T-cell (primary cell): ENCODE results near the gene PRDM11. TPM values are rescaled to one million over a fixed set of nuclear protein-coding genes. Genes with fewer than 3 reads are reported as not detected.

Experiments used
- ATAC-seq, 4 experiments: fragments of 200-7000 bp in 3 of 4; fragments of 150-1000 bp in 1 of 4; cut with Tn5 transposase; replicated peaks in 1 of 4; 1 replicate in 3 of 4; 2 replicates in 1 of 4; pipeline ENCODE4 v1.10.0; 2021; ENCODE audit warnings: moderate library complexity in 3 of 4, mild to moderate bottlenecking in 2 of 4, moderate number of reproducible peaks in 1 of 4
- CTCF ChIA-PET, 2 donors: fragments of 300-600 bp; sonication (Branson Sonifier 250); formaldehyde crosslinking; loops; one replicate each; lab custom pipeline; 2022; ENCODE audit warnings: antibody characterized with exemption in 2 of 2; lab: Charles Lee
- POLR2A ChIA-PET, 2 donors: fragments of 300-600 bp; sonication (Branson Sonifier 250); formaldehyde crosslinking; loops; one replicate each; lab custom pipeline; 2022; ENCODE audit warnings: antibody characterized with exemption in 2 of 2; lab: Charles Lee
- DNase-seq, 35 experiments: peaks; one replicate each; pipeline versions ENCODE4 v3.0.0 to v3.0.0-alpha.2; 2013 to 2023
- H3K27ac ChIP-seq: one replicate; pipeline ENCODE4 v1.5.1; 2013; ENCODE audit warnings: low read length
- H3K27me3 ChIP-seq, 2 experiments: replicated peaks in 1 of 2; 1 replicate in 1 of 2; 2 replicates in 1 of 2; pipeline versions ENCODE4 v1.6.1 to v1.7.0; 2013; ENCODE audit warnings: low read length in 1 of 2, mixed read lengths in 1 of 2; ENCODE audit not compliant: control insufficient read depth in 2 of 2, insufficient read depth in 2 of 2; ENCODE audit errors: extremely low read depth in 1 of 2
- H3K36me3 ChIP-seq, 2 donors: 1 replicate in 1 of 2; 2 replicates in 1 of 2; pipeline versions ENCODE4 v1.6.1 to v1.7.0; 2013; ENCODE audit warnings: low read length in 1 of 2; ENCODE audit not compliant: control insufficient read depth in 2 of 2, insufficient read depth in 1 of 2; ENCODE audit errors: extremely low read depth in 1 of 2
- H3K4me1 ChIP-seq, 2 experiments: 1 replicate in 1 of 2; 2 replicates in 1 of 2; pipeline versions ENCODE4 v1.6.1 to v1.7.0; 2013; ENCODE audit warnings: low read length in 2 of 2, mixed read lengths in 1 of 2; ENCODE audit not compliant: insufficient read depth in 2 of 2, control insufficient read depth in 1 of 2; ENCODE audit errors: extremely low read depth in 1 of 2
- H3K4me3 ChIP-seq, 2 donors: 1 replicate in 1 of 2; 2 replicates in 1 of 2; pipeline versions ENCODE4 v1.5.1 to v1.7.0; 2013; ENCODE audit warnings: mild to moderate bottlenecking in 2 of 2, low read length in 1 of 2, moderate library complexity in 1 of 2; ENCODE audit not compliant: control insufficient read depth in 1 of 2; ENCODE audit errors: extremely low read depth in 1 of 2
- H3K9me3 ChIP-seq: 2 replicates; pipeline ENCODE4 v1.7.0; 2013
- H3K27ac Mint-ChIP-seq, 2 donors: one replicate each; pipeline ENCODE4 v1.8.0; 2020 to 2021; ENCODE audit warnings: mild to moderate bottlenecking in 2 of 2, mixed read lengths in 2 of 2
- H3K27me3 Mint-ChIP-seq, 2 donors: one replicate each; pipeline ENCODE4 v1.8.0; 2021 to 2022; ENCODE audit warnings: mixed read lengths in 2 of 2
- H3K36me3 Mint-ChIP-seq: one replicate; pipeline ENCODE4 v1.8.0; 2021; ENCODE audit warnings: mixed read lengths
- H3K4me1 Mint-ChIP-seq, 3 donors: one replicate each; pipeline ENCODE4 v1.8.0; 2020 to 2022; ENCODE audit warnings: mixed read lengths in 3 of 3, mild to moderate bottlenecking in 1 of 3
- H3K4me3 Mint-ChIP-seq, 3 donors: one replicate each; pipeline ENCODE4 v1.8.0; 2020 to 2022; ENCODE audit warnings: mild to moderate bottlenecking in 3 of 3, mixed read lengths in 3 of 3, moderate library complexity in 3 of 3
- H3K9me3 Mint-ChIP-seq, 3 donors: one replicate each; pipeline ENCODE4 v1.8.0; 2020 to 2022; ENCODE audit warnings: mixed read lengths in 3 of 3
- WGBS: methylation state at CpG from one replicate; pipeline ENCODE4 v1.1.5; 2013; ENCODE audit warnings: missing lambda C conversion rate; ENCODE audit not compliant: insufficient coverage; 5-methylcytosine and 5-hydroxymethylcytosine counted together
- total RNA-seq, 35 experiments: library from RNA in 6 of 35; stranded (reverse) in 6 of 35; fragments of 120-200 nt in 1 of 35; gene quantifications; one replicate each; pipeline versions ENCODE4 v1.2.1 to v1.2.4 and lab custom pipeline; 2013 to 2026

PRDM11 gene
- total RNA-seq, 5 donors from 2014 or later (not counting 1 experiment from before 2014, with no cell fraction given): 8.7 to 12.5 (median 10.6) TPM

GRCh38 chr11:45209000-45209879 lies 62.8 kb downstream of the PRDM11 start:
- DNase-seq (no peak), ATAC-seq (no peak)
- ChIA-PET POLR2A (no interaction called here), CTCF (interaction anchor here in 1 of 2 donors (0.7 kb wide), 1 partner anchor 96 kb away, joined by 6 read pairs; no protein-coding TSS in a partner anchor)
- WGBS: 88% methylated on average over 34 of the region's 35 CpGs
- H3K4me1 ChIP-seq: no peaks in the 10 kb centered on the region
- H3K27ac Mint-ChIP-seq: no peak overlapping the region
- peaks cover 0 to 7% (median 2%) of the 10 kb centered on the region in 3 donors for H3K4me1 Mint-ChIP-seq
- no peak overlapping the region for H3K4me3 ChIP-seq
- peaks cover 40% of the 10 kb centered on the region for H3K36me3 Mint-ChIP-seq
- H3K27ac ChIP-seq: no peak overlapping the region
- H3K4me3 Mint-ChIP-seq: no peak overlapping the region
- no peaks in the 10 kb centered on the region for H3K9me3 ChIP-seq
- no peaks in the 10 kb centered on the region for H3K9me3 Mint-ChIP-seq
- peaks cover 2 to 6% of the 10 kb centered on the region in 2 donors for H3K36me3 ChIP-seq
- no peaks in the 10 kb centered on the region for H3K27me3 ChIP-seq
- H3K27me3 Mint-ChIP-seq: no peaks in the 10 kb centered on the region

- Mint-ChIP-seq H3K4me3 (no peak overlapping the region), H3K4me1 (peaks cover 0 to 7% (median 2%) of the 10 kb centered on the region in 3 donors), H3K27me3 (no peaks in the 10 kb centered on the region), H3K27ac (no peak overlapping the region), H3K36me3 (peaks cover 40% of the 10 kb centered on the region), H3K9me3 (no peaks in the 10 kb centered on the region)
- H3K27ac ChIP-seq: no peak overlapping the region
- POLR2A ChIA-PET: no interaction called here
- ATAC-seq (no peak), DNase-seq (no peak)
- H3K36me3 ChIP-seq: peaks cover 0 to 2% of the 10 kb centered on the region in 2 donors
- H3K27me3 ChIP-seq: no peaks in the 10 kb centered on the region
- no peaks in the 10 kb centered on the region for H3K9me3 ChIP-seq
- CTCF ChIA-PET: interaction anchor here in 1 of 2 donors (0.7 kb wide), 1 partner anchor 95 kb away, joined by 6 read pairs; no protein-coding TSS in a partner anchor
- H3K4me3 ChIP-seq: no peak overlapping the region
- 73% methylated on average over 19 of the region's 29 CpGs for WGBS
- no peaks in the 10 kb centered on the region for H3K4me1 ChIP-seq
Observed at GRCh38 chr11:45209891-45210699, 63.7 kb downstream of the PRDM11 start.

GRCh38 chr11:45210846-45211245 lies 64.4 kb downstream of the PRDM11 start:
- no peak overlapping the region for H3K4me3 Mint-ChIP-seq
- ATAC-seq: no peak
- H3K27ac ChIP-seq: no peak overlapping the region
- POLR2A ChIA-PET: no interaction called here
- H3K9me3 Mint-ChIP-seq: no peaks in the 10 kb centered on the region
- H3K4me3 ChIP-seq: no peak overlapping the region
- CTCF ChIA-PET: no interaction called here
- no peak for DNase-seq
- no peaks in the 10 kb centered on the region for H3K4me1 ChIP-seq
- no peaks in the 10 kb centered on the region for H3K27me3 ChIP-seq
- H3K9me3 ChIP-seq: no peaks in the 10 kb centered on the region
- H3K36me3 Mint-ChIP-seq: peaks cover 35% of the 10 kb centered on the region
- H3K27me3 Mint-ChIP-seq: no peaks in the 10 kb centered on the region
- H3K4me1 Mint-ChIP-seq: peaks cover 0 to 7% (median 2%) of the 10 kb centered on the region in 3 donors
- no peak overlapping the region for H3K27ac Mint-ChIP-seq
- WGBS: 91% methylated on average over 7 of the region's 9 CpGs
- peaks cover 0 to 2% of the 10 kb centered on the region in 2 donors for H3K36me3 ChIP-seq

- H3K4me3 ChIP-seq: no peak overlapping the region
- no peaks in the 10 kb centered on the region for H3K4me1 ChIP-seq
- H3K9me3 ChIP-seq: no peaks in the 10 kb centered on the region
- Mint-ChIP-seq H3K27me3 (no peaks in the 10 kb centered on the region), H3K4me3 (no peak overlapping the region), H3K27ac (no peak overlapping the region), H3K4me1 (peaks cover 0 to 7% (median 2%) of the 10 kb centered on the region in 3 donors), H3K9me3 (no peaks in the 10 kb centered on the region), H3K36me3 (peaks cover 30% of the 10 kb centered on the region)
- H3K36me3 ChIP-seq: peaks cover 0 to 2% of the 10 kb centered on the region in 2 donors
- 97% methylated on average over 5 of the region's 9 CpGs for WGBS
- no peak for ATAC-seq
- POLR2A ChIA-PET: no interaction called here
- CTCF ChIA-PET: no interaction called here
- no peak for DNase-seq
- no peak overlapping the region for H3K27ac ChIP-seq
- H3K27me3 ChIP-seq: no peaks in the 10 kb centered on the region
Observed at GRCh38 chr11:45211732-45212131, 65.3 kb downstream of the PRDM11 start.

GRCh38 chr11:45212566-45213315 lies 66.3 kb downstream of the PRDM11 start:
- peaks cover 23% of the 10 kb centered on the region for H3K36me3 Mint-ChIP-seq
- no peak overlapping the region for H3K27ac ChIP-seq
- H3K9me3 Mint-ChIP-seq: no peaks in the 10 kb centered on the region
- ChIA-PET CTCF (no interaction called here), POLR2A (no interaction called here)
- peaks cover 0 to 7% (median 2%) of the 10 kb centered on the region in 3 donors for H3K4me1 Mint-ChIP-seq
- no peaks in the 10 kb centered on the region for H3K9me3 ChIP-seq
- H3K27me3 Mint-ChIP-seq: no peaks in the 10 kb centered on the region
- H3K4me3 Mint-ChIP-seq: no peak overlapping the region
- H3K4me3 ChIP-seq: no peak overlapping the region
- H3K27ac Mint-ChIP-seq: no peak overlapping the region
- no peaks in the 10 kb centered on the region for H3K4me1 ChIP-seq
- no peaks in the 10 kb centered on the region for H3K27me3 ChIP-seq
- ATAC-seq (no peak), DNase-seq (no peak)
- H3K36me3 ChIP-seq: peaks cover 0 to 2% of the 10 kb centered on the region in 2 donors
- 94% methylated on average over 27 of the region's 31 CpGs for WGBS

- Mint-ChIP-seq H3K27ac (no peak overlapping the region), H3K36me3 (peaks cover 23% of the 10 kb centered on the region), H3K4me1 (peaks cover 0 to 7% (median 2%) of the 10 kb centered on the region in 3 donors), H3K4me3 (no peak overlapping the region), H3K27me3 (no peaks in the 10 kb centered on the region), H3K9me3 (no peaks in the 10 kb centered on the region)
- 97% methylated on average over 6 of the region's 12 CpGs for WGBS
- no peak overlapping the region for H3K27ac ChIP-seq
- H3K36me3 ChIP-seq: peaks cover 0 to 2% of the 10 kb centered on the region in 2 donors
- CTCF ChIA-PET: no interaction called here
- no peaks in the 10 kb centered on the region for H3K4me1 ChIP-seq
- POLR2A ChIA-PET: no interaction called here
- ATAC-seq (no peak), DNase-seq (no peak)
- H3K9me3 ChIP-seq: no peaks in the 10 kb centered on the region
- H3K27me3 ChIP-seq: no peaks in the 10 kb centered on the region
- H3K4me3 ChIP-seq: no peak overlapping the region
Observed at GRCh38 chr11:45213316-45213665, 66.9 kb downstream of the PRDM11 start.
